Liver (tissue), 9 donors: Measurements from ENCODE around the gene CIC. TPM values are rescaled to one million over a fixed set of nuclear protein-coding genes. Genes with fewer than 3 reads are reported as not detected.
A peak's percentile ranks its signal among the peaks of the same experiment; 100 is the strongest.
"Not testable (repeated sequence)": the region's sequence is repeated elsewhere in the genome, so short reads cannot be mapped to it uniquely, and the experiment has no call there.

Experiments
- DNase-seq: peaks from one replicate; pipeline ENCODE4 v3.0.0-alpha.2; 2017; ENCODE audit warnings: low spot score
- H3K27ac ChIP-seq, 2 donors: one replicate each; pipeline ENCODE4 v1.7.0; 2013; ENCODE audit warnings: inconsistent platforms in 2 of 2, low read length in 2 of 2, control low read depth in 1 of 2, low read depth in 1 of 2, mild to moderate bottlenecking in 1 of 2
- H3K27me3 ChIP-seq, 4 donors: one replicate each; pipeline versions ENCODE4 v1.6.1 to v1.7.0; 2013; ENCODE audit warnings: low read length in 3 of 4, inconsistent platforms in 1 of 4, mild to moderate bottlenecking in 1 of 4, moderate library complexity in 1 of 4; ENCODE audit not compliant: control insufficient read depth in 4 of 4, insufficient read depth in 4 of 4
- H3K36me3 ChIP-seq, 4 donors: one replicate each; pipeline versions ENCODE4 v1.6.1 to v1.7.0; 2013; ENCODE audit warnings: low read length in 3 of 4, mild to moderate bottlenecking in 3 of 4, low read depth in 1 of 4, moderate library complexity in 1 of 4; ENCODE audit not compliant: control insufficient read depth in 4 of 4, insufficient read depth in 3 of 4
- H3K4me1 ChIP-seq, 4 donors: one replicate each; pipeline versions ENCODE4 v1.6.1 to v1.7.0; 2013; ENCODE audit warnings: low read length in 3 of 4, mild to moderate bottlenecking in 3 of 4, moderate library complexity in 1 of 4; ENCODE audit not compliant: control insufficient read depth in 4 of 4, insufficient read depth in 4 of 4
- H3K4me3 ChIP-seq, 3 donors: one replicate each; pipeline versions ENCODE4 v1.6.1 to v1.7.0; 2013; ENCODE audit warnings: low read length in 3 of 3, control low read depth in 1 of 3, low read depth in 1 of 3, mild to moderate bottlenecking in 1 of 3
- H3K9ac ChIP-seq, 2 donors: one replicate each; pipeline ENCODE4 v1.7.0; 2013; ENCODE audit warnings: low read length in 2 of 2, mild to moderate bottlenecking in 2 of 2, moderate library complexity in 2 of 2, control low read depth in 1 of 2, low read depth in 1 of 2
- H3K9me3 ChIP-seq, 4 donors: one replicate each; pipeline versions ENCODE4 v1.6.1 to v1.7.0; 2013; ENCODE audit warnings: low read length in 3 of 4; ENCODE audit not compliant: control insufficient read depth in 4 of 4
- CTCF ChIP-seq: fragments of 150-350 bp; IDR thresholded peaks from 2 replicates; pipeline ENCODE4 v1.5.1; 2017; ENCODE audit warnings: improper control_type of control experiment, low read depth, low read length; ENCODE audit not compliant: missing input control
- EGR1 ChIP-seq, 2 donors: IDR thresholded peaks; 2 replicates each; pipeline ENCODE4 v1.6.1; 2016 to 2018; ENCODE audit warnings: antibody characterized with exemption in 2 of 2, low read depth in 2 of 2
- FOXA1 ChIP-seq: IDR thresholded peaks from 2 replicates; pipeline ENCODE4 v1.6.1; 2016; ENCODE audit warnings: antibody characterized with exemption
- GABPA ChIP-seq, 2 donors: IDR thresholded peaks in 1 of 2; conservative IDR thresholded peaks in 1 of 2; 2 replicates each; pipeline ENCODE4 v1.6.1; 2016; ENCODE audit warnings: antibody characterized with exemption in 2 of 2, mild to moderate bottlenecking in 1 of 2, moderate library complexity in 1 of 2
- JUND ChIP-seq, 2 donors: IDR thresholded peaks; 2 replicates each; pipeline ENCODE4 v1.6.1; 2016; ENCODE audit warnings: antibody characterized with exemption in 2 of 2
- MAX ChIP-seq: IDR thresholded peaks from 2 replicates; pipeline ENCODE4 v1.6.1; 2016; ENCODE audit warnings: antibody characterized with exemption
- NR2F2 ChIP-seq: IDR thresholded peaks from 2 replicates; pipeline ENCODE4 v1.6.1; 2016; ENCODE audit warnings: antibody characterized with exemption
- SP1 ChIP-seq: IDR thresholded peaks from 2 replicates; pipeline ENCODE4 v1.6.1; 2018; ENCODE audit warnings: antibody characterized with exemption, mild to moderate bottlenecking
- YY1 ChIP-seq: IDR thresholded peaks from 2 replicates; pipeline ENCODE4 v1.6.1; 2016; ENCODE audit warnings: antibody characterized with exemption, mild to moderate bottlenecking
- WGBS: extraction: QIAGEN DNeasy Blood & Tissue Kit; methylation state at CpG from one replicate; pipeline ENCODE4 v1.1.7; 2013; 5-methylcytosine and 5-hydroxymethylcytosine counted together
- polyA plus RNA-seq, 2 donors: library from polyadenylated mRNA; stranded (reverse) in 1 of 2; unstranded in 1 of 2; fragments of 200-250 nt in 1 of 2; fragments of >200 nt in 1 of 2; fragmentation: Nextera tagmentation in 1 of 2; extraction: Ambion mirVana in 1 of 2; gene quantifications; one replicate each; pipeline versions ENCODE4 v1.2.1 to v1.2.3, GENCODE V29; 2013 to 2015
- total RNA-seq, 2 donors: library from RNA; depleted of rRNA; stranded (reverse); fragments of >200 nt; gene quantifications; one replicate each; pipeline ENCODE4 v1.2.3, GENCODE V29; 2014
- donor health status: healthy.
- donor health status: healthy.
- donor health status: healthy.
- donor health status: healthy.
- donor health status: healthy.

The CIC gene
- total and polyA plus RNA-seq, 4 donors: 5.6 to 21.3 (median 17.2) TPM

DNA sequence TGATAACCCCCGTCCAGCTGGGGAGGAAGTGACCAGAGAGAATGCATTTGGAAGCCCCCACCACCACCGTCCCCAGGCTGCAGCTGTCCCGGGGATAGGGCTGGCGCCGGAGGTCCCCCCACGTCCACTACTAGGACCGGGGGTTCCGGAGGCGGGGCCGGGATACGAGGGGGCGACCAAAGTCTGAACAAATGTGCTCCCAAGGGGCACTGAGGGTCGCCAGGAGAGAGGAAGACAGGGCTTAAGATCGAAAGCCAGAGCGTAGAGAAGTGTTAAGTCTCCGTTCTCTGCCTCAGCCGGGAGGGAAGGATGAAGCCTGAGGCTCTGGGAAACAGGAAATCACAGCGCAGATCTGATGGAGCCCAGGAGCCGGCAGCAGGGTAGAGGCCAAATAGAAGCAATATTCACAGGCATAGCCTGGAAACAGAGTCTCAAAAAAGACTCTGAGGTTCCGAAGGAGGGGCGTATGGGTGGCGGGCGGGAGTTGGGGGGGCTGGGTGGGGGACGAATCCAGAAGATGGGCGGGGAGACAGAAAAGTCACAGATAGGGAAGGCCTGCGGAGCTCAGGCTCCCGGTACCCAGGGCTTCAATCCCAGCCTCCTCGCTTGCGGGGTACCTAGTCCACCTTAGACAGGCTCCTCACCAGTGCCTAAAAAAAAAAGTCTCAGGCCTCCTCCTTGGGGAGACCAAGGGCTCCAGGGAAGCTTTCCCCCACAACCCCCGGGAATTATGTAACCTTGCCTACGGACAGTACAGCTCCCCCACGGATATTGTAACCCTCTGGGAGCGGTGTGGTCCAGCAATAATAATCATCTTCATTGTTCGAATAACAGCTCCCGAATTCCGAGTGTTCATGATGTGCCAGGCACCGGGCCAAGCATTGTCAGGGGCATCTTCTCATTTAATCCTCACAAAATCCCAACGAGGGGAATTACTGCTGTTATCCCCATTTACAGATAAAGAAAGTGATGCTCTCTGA is 13.0 kb upstream of the CIC start:
- whole genome bisulfite sequencing: 16% methylated on average over 38 of the region's 38 CpGs
- Histone ChIP-seq H3K36me3 (no peaks in the 10 kb centered on the region), H3K27me3 (no peaks in the 10 kb centered on the region), H3K9ac (peak overlapping the region; percentile 54 to 63), H3K4me3 (peak overlapping the region; percentile 47 to 99 (median 59)), H3K27ac (peak overlapping the region; percentile 80 to 87), H3K4me1 (peaks cover 12 to 31% (median 24%) of the 10 kb centered on the region in 4 donors), H3K9me3 (no peaks in the 10 kb centered on the region)
- no peak for DNase-seq
- TF ChIP-seq NR2F2 (peak; percentile 59), SP1 (no peak), GABPA (IDR thresholded peaks at IDR 0.05 in 1 of 2, conservative IDR thresholded peaks at IDR 0.05 in 1 of 2) (no peak), YY1 (no peak)

DNA sequence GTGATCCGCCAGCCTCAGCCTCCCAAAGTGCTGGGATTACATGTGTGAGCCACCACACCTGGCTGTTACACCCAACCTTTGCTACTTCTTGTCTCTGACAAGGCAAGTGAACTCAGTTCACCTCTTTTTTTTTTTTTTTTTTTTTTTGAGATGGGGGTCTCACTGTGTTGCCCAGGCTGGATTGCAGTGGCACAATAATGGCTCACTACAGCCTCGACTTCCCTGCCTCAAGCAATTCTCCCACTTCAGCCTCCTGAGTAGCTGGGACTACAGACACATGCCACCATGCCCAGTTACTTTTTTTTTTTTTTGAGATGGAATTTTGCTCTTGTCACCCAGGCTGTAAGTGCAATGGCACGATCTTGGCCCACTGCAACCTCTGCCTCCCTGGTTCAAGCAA is 11.2 kb upstream of the CIC start:
- H3K27me3 ChIP-seq, H3K9ac ChIP-seq, H3K4me3 ChIP-seq, DNase-seq, H3K27ac ChIP-seq, H3K9me3 ChIP-seq, H3K36me3 ChIP-seq: not testable (repeated sequence)
- peaks cover 0 to 15% (median 10%) of the 10 kb centered on the region in 4 donors for H3K4me1 ChIP-seq
- 85% methylated on average over 3 of the region's 3 CpGs for WGBS

DNA sequence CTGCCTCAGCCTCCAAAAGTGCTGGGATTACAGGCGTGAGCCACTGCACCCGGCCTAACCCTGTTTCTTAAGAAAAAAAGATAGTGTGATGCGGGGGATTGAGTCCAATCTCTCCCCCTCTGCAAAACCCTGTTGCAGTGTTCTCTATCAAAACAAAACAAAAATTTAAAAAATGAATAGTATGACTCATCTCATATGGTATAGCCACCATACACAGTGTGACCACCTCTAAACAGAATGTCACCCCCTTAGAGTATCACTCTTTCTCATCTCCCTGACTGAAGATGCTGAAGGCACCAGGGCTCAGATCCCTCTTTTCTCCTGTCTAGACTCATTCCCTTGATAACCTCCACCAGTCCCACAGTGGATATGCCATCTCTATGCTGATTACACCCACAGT is 7.3 kb upstream of the CIC start:
- TF ChIP-seq SP1: no peak
- no peak for TF ChIP-seq JUND (IDR thresholded peaks at IDR 0.05)
- TF ChIP-seq GABPA (IDR thresholded peaks at IDR 0.05 in 1 of 2, conservative IDR thresholded peaks at IDR 0.05 in 1 of 2): no peak
- TF ChIP-seq MAX: no peak
- no peak for TF ChIP-seq EGR1 (IDR thresholded peaks at IDR 0.05; ENCODE audit: low read depth in 2 of 2)
- no peak for TF ChIP-seq FOXA1
- no peak for TF ChIP-seq YY1
- TF ChIP-seq CTCF: no peak
- DNase-seq: no peak
- Histone ChIP-seq H3K36me3 (no peaks in the 10 kb centered on the region), H3K27me3 (no peaks in the 10 kb centered on the region), H3K9ac (no peak overlapping the region), H3K27ac (no peak overlapping the region), H3K4me3 (no peak overlapping the region), H3K9me3 (no peaks in the 10 kb centered on the region), H3K4me1 (no peaks in the 10 kb centered on the region)
- WGBS: 95% methylated on average over 3 of the region's 3 CpGs

GRCh38 chr19:42266105-42266504 is 2.9 kb upstream of the CIC start:
- 93% methylated on average over 4 of the region's 4 CpGs for WGBS
- not testable (repeated sequence) for H3K4me3 ChIP-seq, DNase-seq, H3K27ac ChIP-seq, H3K9me3 ChIP-seq, H3K9ac ChIP-seq, H3K36me3 ChIP-seq, H3K27me3 ChIP-seq
- H3K4me1 ChIP-seq: peaks cover 1 to 13% (median 6%) of the 10 kb centered on the region in 4 donors

DNA sequence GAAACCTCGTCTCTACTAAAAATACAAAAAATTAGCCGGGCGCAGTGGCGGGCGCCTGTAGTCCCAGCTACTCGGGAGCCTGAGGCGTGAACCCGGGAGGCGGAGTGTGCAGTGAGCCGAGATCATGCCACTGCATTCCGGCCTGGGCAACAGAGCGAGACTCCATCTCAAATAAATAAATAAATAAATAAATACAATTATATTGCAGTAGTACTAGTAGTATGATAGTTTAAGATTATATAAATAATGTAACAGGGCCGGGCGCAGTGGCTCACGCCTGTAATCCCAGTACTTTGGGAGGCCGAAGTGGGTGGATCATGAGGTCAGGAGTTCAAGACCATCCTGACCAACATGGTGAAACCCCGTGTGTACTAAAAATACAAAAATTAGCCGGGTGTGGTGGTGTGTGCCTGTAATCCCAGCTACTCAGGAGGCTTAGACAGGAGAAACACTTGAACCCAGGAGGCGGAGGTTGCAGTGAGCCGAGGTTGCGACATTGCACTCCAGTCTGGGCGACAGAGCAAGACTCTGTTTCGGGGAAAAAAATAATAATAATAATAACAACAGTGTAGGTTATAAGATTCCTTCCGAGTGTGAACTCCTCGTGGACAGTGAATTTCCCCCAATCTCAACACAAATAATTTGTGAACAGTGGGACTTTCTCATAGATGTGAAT is 2.0 kb upstream of the CIC start:
- Histone ChIP-seq H3K4me1 (peaks cover 5 to 19% (median 11%) of the 10 kb centered on the region in 4 donors), H3K27ac (peak overlapping the region in 1 of 2 donors; percentile 99), H3K9ac (peak overlapping the region in 1 of 2 donors; percentile 100)
- WGBS: 93% methylated on average over 25 of the region's 25 CpGs
- not testable (repeated sequence) for H3K36me3 ChIP-seq, DNase-seq, H3K27me3 ChIP-seq, H3K9me3 ChIP-seq, H3K4me3 ChIP-seq
